ENCODE results near the gene DVL1. TPM values are rescaled to one million over a fixed set of nuclear protein-coding genes. Genes with fewer than 3 reads are reported as not detected.

DVL1 gene
- total and polyA plus RNA-seq, 9 of the 15 experiments (the other 6 are each of a cell fraction or from before 2014, with no cell fraction given): 0.62 to 135 (median 24.3) TPM

DNA sequence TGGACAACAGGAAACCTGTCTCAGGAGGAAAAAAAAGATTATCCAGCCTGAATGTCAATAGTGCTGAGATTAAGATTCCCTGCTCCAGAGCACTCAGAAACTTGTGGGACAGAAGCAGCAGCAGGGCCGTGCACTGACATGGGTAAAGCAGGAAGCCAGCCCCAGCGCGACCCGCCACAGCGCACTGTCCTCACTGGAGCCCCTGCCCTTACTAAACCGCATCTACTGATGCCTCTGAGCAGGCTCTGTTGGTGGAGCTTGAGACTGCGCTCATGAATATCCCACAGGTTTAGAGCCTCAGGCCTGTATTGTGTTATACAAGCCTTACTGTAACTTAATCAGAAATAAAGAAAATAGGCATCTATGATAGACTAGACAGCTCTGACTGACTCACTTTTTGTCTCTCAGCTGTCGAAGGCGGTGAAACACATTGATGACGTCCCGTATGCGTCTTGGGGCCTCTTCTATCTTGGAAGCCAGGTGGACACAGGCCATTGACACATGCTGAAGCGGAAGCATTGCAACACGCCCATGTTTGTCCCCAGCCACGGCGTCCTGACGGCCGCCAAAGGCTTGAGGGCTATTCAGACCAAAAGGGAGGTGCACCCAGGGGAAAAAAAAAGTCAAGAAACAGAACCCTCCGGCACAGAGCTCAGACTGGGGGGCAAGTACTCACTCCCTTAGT lies 48.8 kb upstream of the DVL1 start (continued):
- TF ChIP-seq MYC (IDR thresholded peaks at IDR 0.05; ENCODE audit: low read depth, low read length): peak; percentile 85
- TF ChIP-seq MYC (CRISPR knock-in tag; IDR thresholded peaks at IDR 0.05; ENCODE audit: borderline replicate concordance, low read depth): no peak; the same call in 1 of the 2 replicates
- no peak for TF ChIP-seq ZFP30 (CRISPR knock-in tag; IDR thresholded peaks at IDR 0.05; ENCODE audit: borderline replicate concordance)
- TF ChIP-seq, protein P1, sequence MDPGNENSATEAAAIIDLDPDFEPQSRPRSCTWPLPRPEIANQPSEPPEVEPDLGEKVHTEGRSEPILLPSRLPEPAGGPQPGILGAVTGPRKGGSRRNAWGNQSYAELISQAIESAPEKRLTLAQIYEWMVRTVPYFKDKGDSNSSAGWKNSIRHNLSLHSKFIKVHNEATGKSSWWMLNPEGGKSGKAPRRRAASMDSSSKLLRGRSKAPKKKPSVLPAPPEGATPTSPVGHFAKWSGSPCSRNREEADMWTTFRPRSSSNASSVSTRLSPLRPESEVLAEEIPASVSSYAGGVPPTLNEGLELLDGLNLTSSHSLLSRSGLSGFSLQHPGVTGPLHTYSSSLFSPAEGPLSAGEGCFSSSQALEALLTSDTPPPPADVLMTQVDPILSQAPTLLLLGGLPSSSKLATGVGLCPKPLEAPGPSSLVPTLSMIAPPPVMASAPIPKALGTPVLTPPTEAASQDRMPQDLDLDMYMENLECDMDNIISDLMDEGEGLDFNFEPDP (CRISPR knock-in tag; IDR thresholded peaks at IDR 0.05): no peak
- TF ChIP-seq DPF2 (IDR thresholded peaks at IDR 0.05): peak; percentile 55; the same call in 1 of the 2 replicates
- 0 out of 2 replicates have a peak, but pooled peaks have one; percentile 69 for TF ChIP-seq HDAC2 (IDR thresholded peaks at IDR 0.05)
- peak; percentile 42; the same call in 1 of the 2 replicates for TF ChIP-seq BRD4 (IDR thresholded peaks at IDR 0.05)
- TF ChIP-seq, protein P2, sequence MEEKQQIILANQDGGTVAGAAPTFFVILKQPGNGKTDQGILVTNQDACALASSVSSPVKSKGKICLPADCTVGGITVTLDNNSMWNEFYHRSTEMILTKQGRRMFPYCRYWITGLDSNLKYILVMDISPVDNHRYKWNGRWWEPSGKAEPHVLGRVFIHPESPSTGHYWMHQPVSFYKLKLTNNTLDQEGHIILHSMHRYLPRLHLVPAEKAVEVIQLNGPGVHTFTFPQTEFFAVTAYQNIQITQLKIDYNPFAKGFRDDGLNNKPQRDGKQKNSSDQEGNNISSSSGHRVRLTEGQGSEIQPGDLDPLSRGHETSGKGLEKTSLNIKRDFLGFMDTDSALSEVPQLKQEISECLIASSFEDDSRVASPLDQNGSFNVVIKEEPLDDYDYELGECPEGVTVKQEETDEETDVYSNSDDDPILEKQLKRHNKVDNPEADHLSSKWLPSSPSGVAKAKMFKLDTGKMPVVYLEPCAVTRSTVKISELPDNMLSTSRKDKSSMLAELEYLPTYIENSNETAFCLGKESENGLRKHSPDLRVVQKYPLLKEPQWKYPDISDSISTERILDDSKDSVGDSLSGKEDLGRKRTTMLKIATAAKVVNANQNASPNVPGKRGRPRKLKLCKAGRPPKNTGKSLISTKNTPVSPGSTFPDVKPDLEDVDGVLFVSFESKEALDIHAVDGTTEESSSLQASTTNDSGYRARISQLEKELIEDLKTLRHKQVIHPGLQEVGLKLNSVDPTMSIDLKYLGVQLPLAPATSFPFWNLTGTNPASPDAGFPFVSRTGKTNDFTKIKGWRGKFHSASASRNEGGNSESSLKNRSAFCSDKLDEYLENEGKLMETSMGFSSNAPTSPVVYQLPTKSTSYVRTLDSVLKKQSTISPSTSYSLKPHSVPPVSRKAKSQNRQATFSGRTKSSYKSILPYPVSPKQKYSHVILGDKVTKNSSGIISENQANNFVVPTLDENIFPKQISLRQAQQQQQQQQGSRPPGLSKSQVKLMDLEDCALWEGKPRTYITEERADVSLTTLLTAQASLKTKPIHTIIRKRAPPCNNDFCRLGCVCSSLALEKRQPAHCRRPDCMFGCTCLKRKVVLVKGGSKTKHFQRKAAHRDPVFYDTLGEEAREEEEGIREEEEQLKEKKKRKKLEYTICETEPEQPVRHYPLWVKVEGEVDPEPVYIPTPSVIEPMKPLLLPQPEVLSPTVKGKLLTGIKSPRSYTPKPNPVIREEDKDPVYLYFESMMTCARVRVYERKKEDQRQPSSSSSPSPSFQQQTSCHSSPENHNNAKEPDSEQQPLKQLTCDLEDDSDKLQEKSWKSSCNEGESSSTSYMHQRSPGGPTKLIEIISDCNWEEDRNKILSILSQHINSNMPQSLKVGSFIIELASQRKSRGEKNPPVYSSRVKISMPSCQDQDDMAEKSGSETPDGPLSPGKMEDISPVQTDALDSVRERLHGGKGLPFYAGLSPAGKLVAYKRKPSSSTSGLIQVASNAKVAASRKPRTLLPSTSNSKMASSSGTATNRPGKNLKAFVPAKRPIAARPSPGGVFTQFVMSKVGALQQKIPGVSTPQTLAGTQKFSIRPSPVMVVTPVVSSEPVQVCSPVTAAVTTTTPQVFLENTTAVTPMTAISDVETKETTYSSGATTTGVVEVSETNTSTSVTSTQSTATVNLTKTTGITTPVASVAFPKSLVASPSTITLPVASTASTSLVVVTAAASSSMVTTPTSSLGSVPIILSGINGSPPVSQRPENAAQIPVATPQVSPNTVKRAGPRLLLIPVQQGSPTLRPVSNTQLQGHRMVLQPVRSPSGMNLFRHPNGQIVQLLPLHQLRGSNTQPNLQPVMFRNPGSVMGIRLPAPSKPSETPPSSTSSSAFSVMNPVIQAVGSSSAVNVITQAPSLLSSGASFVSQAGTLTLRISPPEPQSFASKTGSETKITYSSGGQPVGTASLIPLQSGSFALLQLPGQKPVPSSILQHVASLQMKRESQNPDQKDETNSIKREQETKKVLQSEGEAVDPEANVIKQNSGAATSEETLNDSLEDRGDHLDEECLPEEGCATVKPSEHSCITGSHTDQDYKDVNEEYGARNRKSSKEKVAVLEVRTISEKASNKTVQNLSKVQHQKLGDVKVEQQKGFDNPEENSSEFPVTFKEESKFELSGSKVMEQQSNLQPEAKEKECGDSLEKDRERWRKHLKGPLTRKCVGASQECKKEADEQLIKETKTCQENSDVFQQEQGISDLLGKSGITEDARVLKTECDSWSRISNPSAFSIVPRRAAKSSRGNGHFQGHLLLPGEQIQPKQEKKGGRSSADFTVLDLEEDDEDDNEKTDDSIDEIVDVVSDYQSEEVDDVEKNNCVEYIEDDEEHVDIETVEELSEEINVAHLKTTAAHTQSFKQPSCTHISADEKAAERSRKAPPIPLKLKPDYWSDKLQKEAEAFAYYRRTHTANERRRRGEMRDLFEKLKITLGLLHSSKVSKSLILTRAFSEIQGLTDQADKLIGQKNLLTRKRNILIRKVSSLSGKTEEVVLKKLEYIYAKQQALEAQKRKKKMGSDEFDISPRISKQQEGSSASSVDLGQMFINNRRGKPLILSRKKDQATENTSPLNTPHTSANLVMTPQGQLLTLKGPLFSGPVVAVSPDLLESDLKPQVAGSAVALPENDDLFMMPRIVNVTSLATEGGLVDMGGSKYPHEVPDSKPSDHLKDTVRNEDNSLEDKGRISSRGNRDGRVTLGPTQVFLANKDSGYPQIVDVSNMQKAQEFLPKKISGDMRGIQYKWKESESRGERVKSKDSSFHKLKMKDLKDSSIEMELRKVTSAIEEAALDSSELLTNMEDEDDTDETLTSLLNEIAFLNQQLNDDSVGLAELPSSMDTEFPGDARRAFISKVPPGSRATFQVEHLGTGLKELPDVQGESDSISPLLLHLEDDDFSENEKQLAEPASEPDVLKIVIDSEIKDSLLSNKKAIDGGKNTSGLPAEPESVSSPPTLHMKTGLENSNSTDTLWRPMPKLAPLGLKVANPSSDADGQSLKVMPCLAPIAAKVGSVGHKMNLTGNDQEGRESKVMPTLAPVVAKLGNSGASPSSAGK (IDR thresholded peaks at IDR 0.05): peak; percentile 54
- TF ChIP-seq, protein P3, sequence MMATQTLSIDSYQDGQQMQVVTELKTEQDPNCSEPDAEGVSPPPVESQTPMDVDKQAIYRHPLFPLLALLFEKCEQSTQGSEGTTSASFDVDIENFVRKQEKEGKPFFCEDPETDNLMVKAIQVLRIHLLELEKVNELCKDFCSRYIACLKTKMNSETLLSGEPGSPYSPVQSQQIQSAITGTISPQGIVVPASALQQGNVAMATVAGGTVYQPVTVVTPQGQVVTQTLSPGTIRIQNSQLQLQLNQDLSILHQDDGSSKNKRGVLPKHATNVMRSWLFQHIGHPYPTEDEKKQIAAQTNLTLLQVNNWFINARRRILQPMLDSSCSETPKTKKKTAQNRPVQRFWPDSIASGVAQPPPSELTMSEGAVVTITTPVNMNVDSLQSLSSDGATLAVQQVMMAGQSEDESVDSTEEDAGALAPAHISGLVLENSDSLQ (IDR thresholded peaks at IDR 0.05): peak; percentile 38; the same call in 1 of the 2 replicates
- TF ChIP-seq CEBPB (tag; IDR thresholded peaks at IDR 0.05): peak; percentile 96
- peak in 2 of 3 experiments; percentile 44 to 77 for TF ChIP-seq YY1 (IDR thresholded peaks at IDR 0.05; ENCODE audit: borderline replicate concordance in 1 of 3, control insufficient read depth in 1 of 3, extremely low read depth in 1 of 3, insufficient read depth in 3 of 3, insufficient read length in 1 of 3, insufficient replicate concordance in 2 of 3, low read depth in 1 of 3, low read length in 2 of 3)
- 0 out of 2 replicates have a peak, but pooled peaks have one; percentile 37 for TF ChIP-seq BCOR (IDR thresholded peaks at IDR 0.05)
